Activated CD4-positive, alpha-beta T cell treated with anti-CD3 and anti-CD28 coated beads for 24 hours (primary cell): Measurements from ENCODE around the gene COPG1.
"Not testable (repeated sequence)": the region's sequence is repeated elsewhere in the genome, so short reads cannot be mapped to it uniquely, and the experiment has no call there.

Source experiments
- DNase-seq, 2 donors: peaks; one replicate each; pipeline ENCODE4 v3.0.0-alpha.2; 2020; ENCODE audit warnings: low read depth in 2 of 2

COPG1 gene

GRCh38 chr3:129249284-129250065, at the start of gene COPG1:
COPG1 (plus strand) TSS chr3:129249606; CDS start chr3:129249710, 104 bp downstream.
- DNase-seq: peak; percentile 76

GRCh38 chr3:129204473-129204872, 44.9 kb upstream of the COPG1 start:
- no peak for DNase-seq

GRCh38 chr3:129205109-129205832, 44.1 kb upstream of the COPG1 start:
- DNase-seq: no peak

- DNase-seq: no peak
Observed at GRCh38 chr3:129207479-129207878, 41.9 kb upstream of the COPG1 start.

- DNase-seq: no peak
Observed at GRCh38 chr3:129211345-129211744, 38.1 kb upstream of the COPG1 start.

GRCh38 chr3:129211772-129212171, 37.6 kb upstream of the COPG1 start:
- DNase-seq: no peak

GRCh38 chr3:129213238-129213637, 36.2 kb upstream of the COPG1 start:
- DNase-seq: no peak

GRCh38 chr3:129218742-129219141, 30.7 kb upstream of the COPG1 start:
- DNase-seq: no peak

- not testable (repeated sequence) for DNase-seq
Observed at GRCh38 chr3:129224387-129224786, 25.0 kb upstream of the COPG1 start.

- DNase-seq: no peak
Observed at GRCh38 chr3:129224984-129225393, 24.4 kb upstream of the COPG1 start.

GRCh38 chr3:129226374-129226773, 23.0 kb upstream of the COPG1 start:
- DNase-seq: no peak

- DNase-seq: no peak
Observed at GRCh38 chr3:129228891-129229585, 20.4 kb upstream of the COPG1 start.

GRCh38 chr3:129230311-129231019, 18.9 kb upstream of the COPG1 start:
- DNase-seq: peak in 1 of 2 donors; percentile 10

GRCh38 chr3:129231331-129232119, 17.9 kb upstream of the COPG1 start:
- DNase-seq: no peak

- no peak for DNase-seq
Observed at GRCh38 chr3:129233538-129233937, 15.9 kb upstream of the COPG1 start.

- DNase-seq: no peak
Observed at GRCh38 chr3:129234441-129234840, 15.0 kb upstream of the COPG1 start.

- no peak for DNase-seq
Observed at GRCh38 chr3:129235344-129235917, 14.0 kb upstream of the COPG1 start.

GRCh38 chr3:129238945-129239705, 10.3 kb upstream of the COPG1 start:
- no peak for DNase-seq

GRCh38 chr3:129239991-129240390, 9.4 kb upstream of the COPG1 start:
- DNase-seq: no peak

GRCh38 chr3:129240436-129240835, 9.0 kb upstream of the COPG1 start:
- no peak for DNase-seq
